Measurements from ENCODE around the gene FGD4. TPM values are rescaled to one million over a fixed set of nuclear protein-coding genes. Genes with fewer than 3 reads are reported as not detected.

The FGD4 gene
- total RNA-seq, 1 experiment from 2014 or later, result 39.7 TPM

- Mint-ChIP-seq H3K4me3 (no peak overlapping the region), H3K27me3 (ENCODE audit: low read depth) (no peaks in the 10 kb centered on the region), H3K27ac (no peak overlapping the region), H3K36me3 (peaks cover 30% of the 10 kb centered on the region), H3K9me3 (no peaks in the 10 kb centered on the region), H3K4me1 (no peaks in the 10 kb centered on the region)
- ATAC-seq (no peak), DNase-seq (ENCODE audit: low spot score) (no peak)
- TF ChIP-seq CDX4 (CRISPR knock-in tag; IDR thresholded peaks at IDR 0.05; ENCODE audit: borderline replicate concordance), result no peak
- TF ChIP-seq FOXP4 (CRISPR knock-in tag; IDR thresholded peaks at IDR 0.05), result no peak
- no peak for TF ChIP-seq SOX15 (CRISPR knock-in tag; IDR thresholded peaks at IDR 0.05)
- no peak for TF ChIP-seq ZNF512 (CRISPR knock-in tag; IDR thresholded peaks at IDR 0.05; ENCODE audit: borderline replicate concordance)
- no peak for TF ChIP-seq CREM (CRISPR knock-in tag; IDR thresholded peaks at IDR 0.05)
- TF ChIP-seq ZNF425 (CRISPR knock-in tag; conservative IDR thresholded peaks at IDR 0.05), result no peak
- TF ChIP-seq ARID4B (CRISPR knock-in tag; IDR thresholded peaks at IDR 0.05; ENCODE audit: borderline replicate concordance), result no peak
- no peak for TF ChIP-seq SMAD3 (CRISPR knock-in tag; IDR thresholded peaks at IDR 0.05; ENCODE audit: borderline replicate concordance)
- TF ChIP-seq ESRRA (CRISPR knock-in tag; IDR thresholded peaks at IDR 0.05; ENCODE audit: borderline replicate concordance), result no peak
- no peak for TF ChIP-seq ZNF416 (CRISPR knock-in tag; IDR thresholded peaks at IDR 0.05)
- no peak for TF ChIP-seq KAT7 (CRISPR knock-in tag; IDR thresholded peaks at IDR 0.05; ENCODE audit: borderline replicate concordance)
- no peak for TF ChIP-seq TP53 (CRISPR knock-in tag; IDR thresholded peaks at IDR 0.05)
- TF ChIP-seq ZNF281 (CRISPR knock-in tag; IDR thresholded peaks at IDR 0.05), result no peak
- TF ChIP-seq FOXJ3 (CRISPR knock-in tag; IDR thresholded peaks at IDR 0.05; ENCODE audit: borderline replicate concordance), result no peak
- no peak for TF ChIP-seq MLX (CRISPR knock-in tag; IDR thresholded peaks at IDR 0.05)
- POLR2A ChIA-PET, result no interaction called here
- CTCF ChIA-PET, result no interaction called here
Observed at GRCh38 chr12:32618115-32618514, 218.8 kb downstream of the FGD4 start.

Measured in WTC11 (cell line).